GM13976 (cell line): Measurements from ENCODE around the gene MAJIN.
A peak's percentile ranks its signal among the peaks of the same experiment; 100 is the strongest.

Source experiments
- DNase-seq: peaks from one replicate; pipeline ENCODE4 v3.0.0; 2012; ENCODE audit warnings: low spot score
- CTCF ChIP-seq: IDR thresholded peaks from 2 replicates; pipeline ENCODE4 v1.5.1; 2012; ENCODE audit warnings: borderline replicate concordance, mild to moderate bottlenecking; ENCODE audit not compliant: insufficient read depth; ENCODE audit errors: extremely low read depth, missing control alignments, control extremely low read depth
- in situ Hi-C: fragments of 300-500 bp; cut with MboI; formaldehyde crosslinking; loops from one replicate; pipeline ENCODE4 v1.12.0; 2022; ENCODE audit warnings: low sequenced_read_pairs, mixed read lengths, inconsistent platforms; ENCODE audit not compliant: unreplicated experiment

The MAJIN gene

GRCh38 chr11:64921384-64921783 lies 50.5 kb downstream of the MAJIN start:
- TF ChIP-seq CTCF: no peak
- no peak for DNase-seq
- in situ Hi-C loops: no loop called here

- no peak for TF ChIP-seq CTCF
- DNase-seq: no peak
- in situ Hi-C loops: no loop called here
Observed at GRCh38 chr11:64920124-64920523, 51.8 kb downstream of the MAJIN start.

- DNase-seq: no peak
- in situ Hi-C loops: no loop called here
- no peak for TF ChIP-seq CTCF
Observed at GRCh38 chr11:64919627-64920026, 52.3 kb downstream of the MAJIN start.

- in situ Hi-C loops: no loop called here
- no peak for DNase-seq
Observed at GRCh38 chr11:64918017-64918416, 53.9 kb downstream of the MAJIN start.

GRCh38 chr11:64917663-64917995 lies 54.3 kb downstream of the MAJIN start:
- no peak for TF ChIP-seq CTCF
- in situ Hi-C loops: no loop called here
- DNase-seq: no peak

More at GRCh38 chr11:64918017-64918416, 53.9 kb downstream of the MAJIN start:
- peak; percentile 31 for TF ChIP-seq CTCF

- TF ChIP-seq CTCF: no peak
- in situ Hi-C loops: no loop called here
- peak; percentile 99 for DNase-seq
Observed at GRCh38 chr11:64916775-64917662, 54.9 kb downstream of the MAJIN start, which contains the start of gene ATG2A. ATG2A (minus strand) TSS chr11:64917209; CDS start chr11:64917135, 74 bp downstream.
